Measurements from ENCODE around the gene LRRN3.

GRCh38 chr7:111096997-111097396 lies 6.1 kb downstream of the LRRN3 start:
- TF ChIP-seq CTCF (IDR thresholded peaks at IDR 0.05; ENCODE audit: poor library complexity) (no peak), EZH2 (IDR thresholded peaks at IDR 0.05; ENCODE audit: borderline replicate concordance) (no peak)

Measured in hepatocyte (in vitro differentiated cells).